AG04450 (cell line): ENCODE data around the gene ABCC3. TPM values are rescaled to one million over a fixed set of nuclear protein-coding genes. Genes with fewer than 3 reads are reported as not detected.

Experiments used
- CTCF ChIA-PET: fragments of 300-600, 350-600 bp; formaldehyde crosslinking; extraction: SDS; loops from one replicate; lab custom pipeline; 2022; ENCODE audit warnings: antibody characterized with exemption, inconsistent platforms; lab: Charles Lee
- POLR2A ChIA-PET: fragments of 350-600 bp; formaldehyde crosslinking; extraction: SDS; loops from one replicate; lab custom pipeline; 2021; ENCODE audit warnings: antibody characterized with exemption, inconsistent platforms; lab: Yijun Ruan, JAX
- DNase-seq: peaks from one replicate; pipeline ENCODE4 v3.0.0-alpha.2; 2011; ENCODE audit warnings: low read depth, low spot score
- H3K27ac ChIP-seq: one replicate; pipeline ENCODE4 v1.5.1; 2012; ENCODE audit warnings: low read depth, low read length, control low read depth
- H3K27me3 ChIP-seq: one replicate; pipeline ENCODE4 v1.6.0; 2012; ENCODE audit warnings: low read length; ENCODE audit not compliant: control insufficient read depth, insufficient read depth
- H3K4me3 ChIP-seq: 2 replicates; pipeline ENCODE4 v1.5.1; 2011; ENCODE audit warnings: mild to moderate bottlenecking, low read depth, low read length, control low read depth
- H3K9me3 ChIP-seq: 2 replicates; pipeline ENCODE4 v1.5.1; 2012; ENCODE audit warnings: low read length; ENCODE audit not compliant: control insufficient read depth, insufficient read depth
- polyA plus RNA-seq: library from polyadenylated mRNA; depleted of rRNA; stranded (reverse); fragments of >200 nt; gene quantifications from 2 replicates; pipeline ENCODE4 v1.2.3, GENCODE V29; 2011
- TF ChIP-seq, protein P1 (sequence below): IDR thresholded peaks from 2 replicates; pipeline ENCODE4 v1.5.1; 2011; ENCODE audit warnings: low read depth, low read length, control low read depth, inconsistent platforms

Gene ABCC3
- polyA plus RNA-seq, 1 experiment, result 21.7 TPM

DNA sequence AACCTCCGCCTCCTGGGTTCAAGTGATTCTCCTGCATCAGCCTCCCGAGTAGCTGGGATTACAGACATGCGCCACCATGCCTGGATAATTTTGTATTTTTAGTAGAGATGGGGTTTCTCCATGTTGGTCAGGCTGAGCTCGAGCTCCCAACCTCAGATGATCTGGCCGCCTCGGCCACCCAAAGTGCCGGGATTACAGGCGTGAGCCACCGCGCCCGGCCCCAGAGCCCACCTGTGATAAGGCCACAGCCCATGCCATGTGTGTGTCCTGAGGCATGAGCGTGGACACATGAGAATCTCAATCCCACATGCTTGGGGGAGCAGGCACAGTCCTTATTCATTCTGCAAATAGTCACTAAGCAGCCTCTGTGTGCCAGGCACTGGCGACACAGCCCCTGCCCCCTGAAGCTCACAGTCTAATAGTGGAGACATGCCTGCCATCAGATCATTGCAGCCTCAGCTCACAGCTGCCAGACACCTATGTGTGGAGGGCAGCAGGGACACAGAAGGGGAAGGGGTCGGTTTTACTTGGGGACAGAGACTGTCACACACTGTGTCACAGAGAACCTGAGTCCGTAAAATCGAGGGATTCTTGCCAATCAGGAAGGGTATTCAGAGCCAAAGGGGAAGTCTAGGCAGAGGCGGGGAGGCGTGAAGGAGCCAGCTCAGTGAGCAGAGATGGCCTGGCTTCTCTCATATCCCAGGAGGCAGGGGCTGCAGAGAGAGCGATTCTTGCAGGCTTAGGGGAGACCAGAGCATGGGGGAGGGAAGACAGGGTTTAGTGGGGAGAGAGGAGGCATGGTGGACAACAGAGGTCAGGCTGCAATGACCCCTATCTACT lies 9.4 kb upstream of the ABCC3 start:
- ChIA-PET CTCF (interaction anchor here (0.6 to 8.7 kb wide), 19 partner anchors 8 to 142 kb away, joined by 3 to 134 read pairs (median 4); no protein-coding TSS in a partner anchor), POLR2A (interaction anchor here (0.7 kb wide), 1 partner anchor 78 kb away, joined by 7 read pairs; the partner anchor contains the start of gene SPATA20)
- TF ChIP-seq, protein P1, sequence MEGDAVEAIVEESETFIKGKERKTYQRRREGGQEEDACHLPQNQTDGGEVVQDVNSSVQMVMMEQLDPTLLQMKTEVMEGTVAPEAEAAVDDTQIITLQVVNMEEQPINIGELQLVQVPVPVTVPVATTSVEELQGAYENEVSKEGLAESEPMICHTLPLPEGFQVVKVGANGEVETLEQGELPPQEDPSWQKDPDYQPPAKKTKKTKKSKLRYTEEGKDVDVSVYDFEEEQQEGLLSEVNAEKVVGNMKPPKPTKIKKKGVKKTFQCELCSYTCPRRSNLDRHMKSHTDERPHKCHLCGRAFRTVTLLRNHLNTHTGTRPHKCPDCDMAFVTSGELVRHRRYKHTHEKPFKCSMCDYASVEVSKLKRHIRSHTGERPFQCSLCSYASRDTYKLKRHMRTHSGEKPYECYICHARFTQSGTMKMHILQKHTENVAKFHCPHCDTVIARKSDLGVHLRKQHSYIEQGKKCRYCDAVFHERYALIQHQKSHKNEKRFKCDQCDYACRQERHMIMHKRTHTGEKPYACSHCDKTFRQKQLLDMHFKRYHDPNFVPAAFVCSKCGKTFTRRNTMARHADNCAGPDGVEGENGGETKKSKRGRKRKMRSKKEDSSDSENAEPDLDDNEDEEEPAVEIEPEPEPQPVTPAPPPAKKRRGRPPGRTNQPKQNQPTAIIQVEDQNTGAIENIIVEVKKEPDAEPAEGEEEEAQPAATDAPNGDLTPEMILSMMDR, result no peak
- no peak for DNase-seq
- no peaks in the 10 kb centered on the region for H3K9me3 ChIP-seq
- peaks cover 6% of the 10 kb centered on the region for H3K27me3 ChIP-seq
- H3K4me3 ChIP-seq, result no peak overlapping the region
- H3K27ac ChIP-seq, result no peak overlapping the region

DNA sequence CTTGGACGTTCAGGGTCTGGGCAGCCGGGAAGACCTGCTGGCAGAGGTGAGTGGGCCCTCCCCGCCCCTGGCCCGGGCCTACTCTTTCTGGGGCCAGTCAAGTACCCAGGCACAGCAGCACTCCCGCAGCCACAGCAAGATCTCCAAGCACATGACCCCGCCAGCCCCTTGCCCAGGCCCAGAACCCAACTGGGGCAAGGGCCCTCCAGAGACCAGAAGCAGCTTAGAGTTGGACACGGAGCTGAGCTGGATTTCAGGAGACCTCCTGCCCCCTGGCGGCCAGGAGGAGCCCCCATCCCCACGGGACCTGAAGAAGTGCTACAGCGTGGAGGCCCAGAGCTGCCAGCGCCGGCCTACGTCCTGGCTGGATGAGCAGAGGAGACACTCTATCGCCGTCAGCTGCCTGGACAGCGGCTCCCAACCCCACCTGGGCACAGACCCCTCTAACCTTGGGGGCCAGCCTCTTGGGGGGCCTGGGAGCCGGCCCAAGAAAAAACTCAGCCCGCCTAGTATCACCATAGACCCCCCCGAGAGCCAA lies 8.6 kb upstream of the ABCC3 start:
- ChIA-PET POLR2A (interaction anchor here (0.7 kb wide), 1 partner anchor 68 kb away, joined by 4 read pairs; no protein-coding TSS in a partner anchor), CTCF (interaction anchor here (0.6 to 8.7 kb wide), 24 partner anchors 8 to 226 kb away, joined by 3 to 134 read pairs (median 4); no protein-coding TSS in a partner anchor)
- Histone ChIP-seq H3K27me3 (peaks cover 6% of the 10 kb centered on the region), H3K27ac (no peak overlapping the region), H3K9me3 (no peaks in the 10 kb centered on the region), H3K4me3 (no peak overlapping the region)
- peak; percentile 37 for DNase-seq
- TF ChIP-seq, protein P1, result peak; percentile 76

DNA sequence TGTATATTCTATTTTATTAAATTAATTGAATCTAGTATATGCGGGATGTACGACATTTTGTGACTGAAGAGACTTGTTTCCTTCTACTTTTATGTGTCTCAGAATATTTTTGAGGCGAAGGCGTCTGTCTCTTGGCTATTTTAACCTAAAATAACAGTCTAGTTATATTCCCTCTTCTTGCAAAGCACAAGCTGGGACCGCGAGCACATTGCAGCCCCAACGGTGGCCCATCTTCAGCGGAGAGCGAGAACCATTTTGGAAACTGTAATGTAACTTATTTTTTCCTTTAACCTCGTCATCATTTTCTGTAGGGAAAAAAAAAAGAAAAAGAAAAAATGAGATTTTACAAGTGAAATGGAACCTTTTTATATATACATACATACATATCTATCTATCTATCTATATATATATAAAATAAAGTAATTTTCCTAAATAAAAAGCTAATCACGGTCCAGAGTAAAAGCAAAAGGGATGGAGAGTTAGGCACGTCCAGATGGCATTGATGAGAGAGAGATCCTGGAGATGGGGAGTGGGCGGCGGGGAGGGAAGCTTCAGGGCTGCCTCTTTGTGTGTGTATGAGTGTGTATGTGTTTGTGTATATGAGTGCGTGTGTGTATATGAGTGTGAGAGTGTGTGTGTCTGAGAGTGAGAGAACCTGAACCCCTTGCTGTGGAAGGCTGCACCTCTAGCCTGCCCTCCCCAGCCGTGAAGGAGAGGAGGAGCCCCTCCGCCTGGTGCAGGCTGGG lies 7.5 kb upstream of the ABCC3 start:
- Histone ChIP-seq H3K4me3 (no peak overlapping the region), H3K27ac (no peak overlapping the region), H3K9me3 (no peaks in the 10 kb centered on the region), H3K27me3 (peaks cover 6% of the 10 kb centered on the region)
- ChIA-PET POLR2A (interaction anchor here (0.6 to 1.3 kb wide), 3 partner anchors 11 to 68 kb away, joined by 3 read pairs; no protein-coding TSS in a partner anchor), CTCF (interaction anchor here (1.0 to 8.7 kb wide), 12 partner anchors 10 to 142 kb away, joined by 3 to 134 read pairs (median 5); no protein-coding TSS in a partner anchor)
- TF ChIP-seq, protein P1, result no peak
- DNase-seq, result no peak

DNA sequence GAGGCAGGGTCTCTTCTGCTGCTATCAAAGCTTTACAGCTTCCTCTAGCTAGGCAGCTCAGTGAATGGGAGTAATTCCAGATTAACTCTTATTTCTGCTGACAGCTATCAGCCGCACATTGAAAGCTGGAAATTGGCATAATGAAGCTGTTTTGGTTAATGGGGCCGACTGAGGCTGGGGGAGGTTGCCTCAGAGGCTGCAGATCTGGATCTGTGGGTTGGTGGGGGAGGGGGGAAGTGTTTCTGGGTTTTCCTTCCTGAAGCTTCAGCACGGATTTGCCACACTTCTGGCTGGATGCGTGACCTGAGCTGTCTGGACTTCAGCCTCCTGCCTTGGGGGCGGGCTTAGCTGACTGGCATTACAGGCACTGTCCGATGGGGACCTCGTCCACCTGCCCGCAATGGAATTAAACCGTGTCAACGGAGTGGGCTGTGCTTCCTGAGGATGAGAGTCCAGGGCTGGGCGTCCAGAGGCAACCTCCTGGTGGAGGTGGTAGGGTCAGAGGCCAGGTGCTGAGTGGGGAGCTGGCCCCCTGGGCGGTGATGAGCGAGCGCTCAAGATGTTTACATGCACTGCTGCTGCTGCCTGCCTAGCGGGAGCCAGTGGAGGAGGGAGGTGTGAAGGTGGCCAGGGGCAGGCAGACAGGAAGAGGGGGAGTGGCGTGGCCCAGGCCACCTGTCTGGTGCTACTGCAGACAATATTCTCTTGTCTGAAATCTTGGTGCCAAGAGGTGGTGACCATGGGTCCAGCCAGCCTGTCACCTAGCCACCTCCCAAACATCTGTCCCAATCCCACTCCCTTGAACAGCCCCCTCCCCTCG lies 6.7 kb upstream of the ABCC3 start:
- H3K4me3 ChIP-seq, result no peak overlapping the region
- peaks cover 6% of the 10 kb centered on the region for H3K27me3 ChIP-seq
- CTCF ChIA-PET, result interaction anchor here (1.0 to 8.7 kb wide), 11 partner anchors 10 to 143 kb away, joined by 3 to 134 read pairs (median 5); no protein-coding TSS in a partner anchor
- TF ChIP-seq, protein P1, result no peak
- POLR2A ChIA-PET, result interaction anchor here (0.6 to 1.3 kb wide), 3 partner anchors 11 to 67 kb away, joined by 3 read pairs; no protein-coding TSS in a partner anchor
- H3K9me3 ChIP-seq, result no peaks in the 10 kb centered on the region
- no peak for DNase-seq
- no peak overlapping the region for H3K27ac ChIP-seq
